Gastroesophageal sphincter (tissue), 3 donors: ENCODE measurements around the gene POLR3K.

Source experiments
- POLR2A ChIP-seq, 2 donors: fragments of 450-650 bp; IDR thresholded peaks; one replicate each; pipeline ENCODE4 v1.6.1; 2017; ENCODE audit warnings: antibody characterized with exemption in 2 of 2, mild to moderate bottlenecking in 2 of 2, moderate library complexity in 1 of 2
- TF ChIP-seq, protein P1 (sequence below), 4 experiments: fragments of 200-600 bp in 2 of 4; fragments of 450-650 bp in 2 of 4; sonication (generic) in 1 of 4; IDR thresholded peaks; one replicate each; pipeline ENCODE4 v1.5.1; 2017 to 2019; ENCODE audit warnings: antibody characterized with exemption in 4 of 4, mild to moderate bottlenecking in 2 of 4, moderate library complexity in 2 of 4

DNA sequence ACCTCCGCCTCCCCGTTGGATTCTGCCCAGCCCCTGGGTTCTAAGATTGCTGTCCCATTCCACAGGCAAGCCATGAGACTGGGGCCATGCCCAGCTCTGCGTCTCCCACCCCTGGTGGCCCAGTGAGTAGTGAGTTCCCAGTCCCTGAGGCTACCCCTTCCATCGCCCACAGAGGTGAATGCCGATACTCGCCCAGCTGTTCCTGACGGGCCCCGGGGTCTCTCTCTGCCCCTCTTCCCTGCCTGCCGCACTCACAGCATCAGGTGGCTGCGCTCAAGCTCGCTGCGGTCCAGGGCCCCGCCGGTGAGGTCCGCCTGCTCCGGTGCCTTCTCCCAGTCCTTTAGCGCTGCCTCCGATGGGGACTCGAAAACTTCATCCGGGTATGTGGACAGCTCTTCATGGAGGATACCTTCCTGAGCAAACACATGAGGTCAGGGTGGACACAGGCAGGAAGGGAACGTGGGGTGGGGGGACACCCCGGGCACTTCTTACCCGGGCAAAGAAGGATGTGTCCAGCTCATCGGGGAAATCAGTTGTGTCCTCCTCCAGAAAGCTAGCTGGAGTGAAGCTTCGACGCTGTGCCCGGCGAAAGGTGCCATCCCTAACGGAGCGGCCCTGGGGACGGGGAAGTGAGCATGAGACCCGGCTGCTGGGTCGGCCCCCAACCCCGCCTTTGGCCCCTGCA lies 9.0 kb upstream of the POLR3K start:
- TF ChIP-seq, protein P1, sequence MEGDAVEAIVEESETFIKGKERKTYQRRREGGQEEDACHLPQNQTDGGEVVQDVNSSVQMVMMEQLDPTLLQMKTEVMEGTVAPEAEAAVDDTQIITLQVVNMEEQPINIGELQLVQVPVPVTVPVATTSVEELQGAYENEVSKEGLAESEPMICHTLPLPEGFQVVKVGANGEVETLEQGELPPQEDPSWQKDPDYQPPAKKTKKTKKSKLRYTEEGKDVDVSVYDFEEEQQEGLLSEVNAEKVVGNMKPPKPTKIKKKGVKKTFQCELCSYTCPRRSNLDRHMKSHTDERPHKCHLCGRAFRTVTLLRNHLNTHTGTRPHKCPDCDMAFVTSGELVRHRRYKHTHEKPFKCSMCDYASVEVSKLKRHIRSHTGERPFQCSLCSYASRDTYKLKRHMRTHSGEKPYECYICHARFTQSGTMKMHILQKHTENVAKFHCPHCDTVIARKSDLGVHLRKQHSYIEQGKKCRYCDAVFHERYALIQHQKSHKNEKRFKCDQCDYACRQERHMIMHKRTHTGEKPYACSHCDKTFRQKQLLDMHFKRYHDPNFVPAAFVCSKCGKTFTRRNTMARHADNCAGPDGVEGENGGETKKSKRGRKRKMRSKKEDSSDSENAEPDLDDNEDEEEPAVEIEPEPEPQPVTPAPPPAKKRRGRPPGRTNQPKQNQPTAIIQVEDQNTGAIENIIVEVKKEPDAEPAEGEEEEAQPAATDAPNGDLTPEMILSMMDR (IDR thresholded peaks at IDR 0.05) = no peak
- TF ChIP-seq POLR2A (IDR thresholded peaks at IDR 0.05) = no peak
